PC-3 (cell line): ENCODE data around the gene APLP1. TPM values are rescaled to one million over a fixed set of nuclear protein-coding genes. Genes with fewer than 3 reads are reported as not detected.

Experiments
- ATAC-seq: fragments of 200-7000 bp; cut with Tn5 transposase; 2 replicates; pipeline ENCODE4 v1.9.1; 2020; ENCODE audit warnings: mild to moderate bottlenecking, moderate library complexity
- BruUV-seq: library from RNA; stranded (reverse); fragments of 400-500 nt; replicated peaks from 2 replicates; lab custom pipeline; 2021; lab: Mats Ljungman, UMichigan
- CTCF ChIA-PET: fragments of 300-600 bp; sonication (Branson Sonifier 250); formaldehyde crosslinking; loops from one replicate; lab custom pipeline; 2022; ENCODE audit warnings: antibody characterized with exemption; lab: Charles Lee
- POLR2A ChIA-PET: fragments of 300-600 bp; sonication (Branson Sonifier 250); formaldehyde crosslinking; loops from one replicate; lab custom pipeline; 2022; ENCODE audit warnings: antibody characterized with exemption; ENCODE audit not compliant: unreplicated experiment; lab: Charles Lee
- DNase-seq: peaks from one replicate; pipeline ENCODE4 v3.0.0-alpha.2; 2015
- H2AFZ ChIP-seq: fragments of 300-600 bp; sonication (generic); 2 replicates; pipeline ENCODE4 v1.6.0; 2016; ENCODE audit warnings: antibody characterized with exemption, low read length
- H3F3A ChIP-seq: fragments of 300-600 bp; sonication (generic); one replicate; pipeline ENCODE4 v1.6.0; 2017; ENCODE audit warnings: antibody characterized with exemption, low read length, control low read depth, mild to moderate bottlenecking; ENCODE audit not compliant: unreplicated experiment
- H3K27ac ChIP-seq: fragments of 300-600 bp; sonication (generic); 2 replicates; pipeline ENCODE4 v1.5.1; 2016; ENCODE audit warnings: mild to moderate bottlenecking, low read length
- H3K27me3 ChIP-seq: fragments of 300-600 bp; sonication (generic); 2 replicates; pipeline ENCODE4 v1.6.1; 2016; ENCODE audit warnings: low read length, mixed read lengths
- H3K36me3 ChIP-seq: fragments of 300-600 bp; sonication (generic); 2 replicates; pipeline ENCODE4 v1.6.1; 2016; ENCODE audit warnings: low read depth, mixed run types, low read length, mixed read lengths
- H3K4me1 ChIP-seq: fragments of 300-600 bp; sonication (generic); 2 replicates; pipeline ENCODE4 v1.5.1; 2016; ENCODE audit warnings: low read length; ENCODE audit not compliant: insufficient read depth
- H3K4me2 ChIP-seq: fragments of 300-600 bp; sonication (generic); 2 replicates; pipeline ENCODE4 v1.6.0; 2016; ENCODE audit warnings: low read length
- H3K4me3 ChIP-seq: fragments of 300-600 bp; sonication (generic); 2 replicates; pipeline ENCODE4 v1.5.1; 2016; ENCODE audit warnings: mild to moderate bottlenecking, low read length, mixed read lengths
- H3K79me2 ChIP-seq: fragments of 300-600 bp; sonication (generic); 2 replicates; pipeline ENCODE4 v1.6.1; 2017; ENCODE audit warnings: low read length, mixed read lengths
- H3K9ac ChIP-seq: fragments of 300-600 bp; sonication (generic); 2 replicates; pipeline ENCODE4 v1.6.0; 2016; ENCODE audit warnings: mild to moderate bottlenecking, low read length
- H3K9me2 ChIP-seq: fragments of 300-600 bp; sonication (generic); replicated peaks from 2 replicates; pipeline ENCODE4 v1.6.1; 2016; ENCODE audit warnings: mixed run types, low read length, mixed read lengths
- H3K9me3 ChIP-seq: fragments of 300-600 bp; sonication (generic); 2 replicates; pipeline ENCODE4 v1.6.1; 2016; ENCODE audit warnings: low read length, mixed read lengths
- H4K20me1 ChIP-seq: fragments of 300-600 bp; sonication (generic); 2 replicates; pipeline ENCODE4 v1.6.1; 2016; ENCODE audit warnings: low read length, mixed read lengths
- EZH2 ChIP-seq: fragments of 300-600 bp; sonication (generic); IDR thresholded peaks from one replicate; pipeline ENCODE4 v1.6.1; 2017; ENCODE audit warnings: antibody characterized with exemption, mild to moderate bottlenecking, low read length; ENCODE audit not compliant: unreplicated experiment
- EZH2phosphoT487 ChIP-seq: fragments of 300-600 bp; sonication (generic); IDR thresholded peaks from 2 replicates; pipeline ENCODE4 v1.6.1; 2018; ENCODE audit warnings: mild to moderate bottlenecking, antibody characterized with exemption, low read length, borderline replicate concordance
- intact Hi-C: fragments of 100-400 bp; cut with micrococcal nuclease; formaldehyde crosslinking; loops from 2 replicates; pipeline ENCODE4 v1.9.0; 2023
- total RNA-seq: library from RNA; depleted of rRNA; stranded (reverse); fragments of >200 nt; gene quantifications from 2 replicates; pipeline ENCODE4 v1.2.3, GENCODE V29; 2014
- TF ChIP-seq, protein P1 (sequence below): fragments of 300-600 bp; sonication (generic); conservative IDR thresholded peaks from 2 replicates; pipeline ENCODE4 v1.5.1; 2017; ENCODE audit warnings: antibody characterized with exemption, low read depth, mild to moderate bottlenecking, low read length

Gene APLP1
- total RNA-seq, 1 experiment from 2014 or later = 21.1 TPM

DNA sequence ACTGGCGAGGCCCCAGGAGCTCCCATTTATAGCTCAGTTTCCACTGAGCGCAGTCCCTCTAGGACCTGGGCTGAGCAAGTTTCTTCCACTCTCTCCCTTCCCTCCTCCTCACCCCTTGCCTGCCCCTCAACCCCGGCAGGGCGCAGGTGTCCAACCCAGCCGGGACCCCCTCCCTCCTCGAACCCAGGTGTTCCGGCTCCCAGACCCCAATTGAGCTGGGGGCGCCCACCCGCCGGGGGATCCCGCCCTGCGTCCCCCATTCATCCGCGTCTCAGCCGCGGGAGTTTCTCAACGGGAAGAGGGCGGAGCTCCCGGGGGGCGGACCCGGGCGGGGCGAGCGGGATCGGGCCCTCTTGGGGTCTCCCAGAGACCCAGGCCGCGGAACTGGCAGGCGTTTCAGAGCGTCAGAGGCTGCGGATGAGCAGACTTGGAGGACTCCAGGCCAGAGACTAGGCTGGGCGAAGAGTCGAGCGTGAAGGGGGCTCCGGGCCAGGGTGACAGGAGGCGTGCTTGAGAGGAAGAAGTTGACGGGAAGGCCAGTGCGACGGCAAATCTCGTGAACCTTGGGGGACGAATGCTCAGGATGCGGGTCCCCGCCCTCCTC, 11.7 kb upstream of the APLP1 start, which contains the start of gene KIRREL2:
KIRREL2 (plus strand) TSS at position 366 of the 604 bp plus-strand sequence; CDS start at position 575, 209 bp downstream.
- TF ChIP-seq EZH2 (no peak), EZH2phosphoT487 (no peak)
- TF ChIP-seq, protein P1, sequence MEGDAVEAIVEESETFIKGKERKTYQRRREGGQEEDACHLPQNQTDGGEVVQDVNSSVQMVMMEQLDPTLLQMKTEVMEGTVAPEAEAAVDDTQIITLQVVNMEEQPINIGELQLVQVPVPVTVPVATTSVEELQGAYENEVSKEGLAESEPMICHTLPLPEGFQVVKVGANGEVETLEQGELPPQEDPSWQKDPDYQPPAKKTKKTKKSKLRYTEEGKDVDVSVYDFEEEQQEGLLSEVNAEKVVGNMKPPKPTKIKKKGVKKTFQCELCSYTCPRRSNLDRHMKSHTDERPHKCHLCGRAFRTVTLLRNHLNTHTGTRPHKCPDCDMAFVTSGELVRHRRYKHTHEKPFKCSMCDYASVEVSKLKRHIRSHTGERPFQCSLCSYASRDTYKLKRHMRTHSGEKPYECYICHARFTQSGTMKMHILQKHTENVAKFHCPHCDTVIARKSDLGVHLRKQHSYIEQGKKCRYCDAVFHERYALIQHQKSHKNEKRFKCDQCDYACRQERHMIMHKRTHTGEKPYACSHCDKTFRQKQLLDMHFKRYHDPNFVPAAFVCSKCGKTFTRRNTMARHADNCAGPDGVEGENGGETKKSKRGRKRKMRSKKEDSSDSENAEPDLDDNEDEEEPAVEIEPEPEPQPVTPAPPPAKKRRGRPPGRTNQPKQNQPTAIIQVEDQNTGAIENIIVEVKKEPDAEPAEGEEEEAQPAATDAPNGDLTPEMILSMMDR = no peak
- H3K9me3 ChIP-seq = no peaks in the 10 kb centered on the region
- H3K4me3 ChIP-seq = no peak within 1 kb of the TSS
- no peaks in the 10 kb centered on the region for H4K20me1 ChIP-seq
- no peak within 1 kb of the TSS for H3K4me2 ChIP-seq
- H3K9ac ChIP-seq = no peak within 1 kb of the TSS
- ATAC-seq = no peak
- no peaks in the 10 kb centered on the region for H3K36me3 ChIP-seq
- ChIA-PET CTCF (no interaction called here), POLR2A (no interaction called here)
- no peak for DNase-seq
- peaks cover 15% of the 10 kb centered on the region for H3K27me3 ChIP-seq
- no peaks in the 10 kb centered on the region for H3K79me2 ChIP-seq
- H2AFZ ChIP-seq = no peak within 1 kb of the TSS
- no peak within 1 kb of the TSS for H3K27ac ChIP-seq
- no TSS peak for BruUV-seq
- H3F3A ChIP-seq = no peaks in the 10 kb centered on the region
- no peaks in the 10 kb centered on the region for H3K4me1 ChIP-seq
- intact Hi-C loops = no loop called here
- no peaks in the 10 kb centered on the region for H3K9me2 ChIP-seq

DNA sequence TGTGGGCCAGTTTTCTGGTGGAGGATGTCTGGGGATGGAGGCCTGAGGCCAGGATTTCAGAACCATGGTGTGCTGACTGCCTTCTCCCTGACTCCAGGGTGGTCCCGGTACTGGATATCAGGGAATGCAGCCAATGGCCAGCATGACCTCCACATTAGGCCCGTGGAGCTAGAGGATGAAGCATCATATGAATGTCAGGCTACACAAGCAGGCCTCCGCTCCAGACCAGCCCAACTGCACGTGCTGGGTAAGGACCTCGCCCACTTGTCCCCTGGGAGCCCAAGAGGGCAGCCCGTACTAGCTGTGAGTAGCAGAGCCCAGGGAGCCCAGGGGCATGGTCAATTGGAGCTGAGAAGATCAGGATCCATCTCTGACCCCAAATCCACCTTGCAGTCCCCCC, 10.1 kb upstream of the APLP1 start:
- H3K27ac ChIP-seq = no peak overlapping the region
- no peaks in the 10 kb centered on the region for H3F3A ChIP-seq
- CTCF ChIA-PET = no interaction called here
- H3K4me2 ChIP-seq = no peak overlapping the region
- H2AFZ ChIP-seq = no peak overlapping the region
- intact Hi-C loops = no loop called here
- H3K79me2 ChIP-seq = no peaks in the 10 kb centered on the region
- no peaks in the 10 kb centered on the region for H3K4me1 ChIP-seq
- DNase-seq (no peak), ATAC-seq (no peak)
- TF ChIP-seq EZH2 (no peak), EZH2phosphoT487 (no peak)
- TF ChIP-seq, protein P1 = no peak
- H3K36me3 ChIP-seq = no peaks in the 10 kb centered on the region
- H4K20me1 ChIP-seq = no peaks in the 10 kb centered on the region
- no peak overlapping the region for H3K9ac ChIP-seq
- no peak overlapping the region for H3K4me3 ChIP-seq
- H3K27me3 ChIP-seq = peaks cover 15% of the 10 kb centered on the region
- H3K9me3 ChIP-seq = no peaks in the 10 kb centered on the region
- H3K9me2 ChIP-seq = no peaks in the 10 kb centered on the region
- POLR2A ChIA-PET = no interaction called here
- BruUV-seq = no TSS peak

DNA sequence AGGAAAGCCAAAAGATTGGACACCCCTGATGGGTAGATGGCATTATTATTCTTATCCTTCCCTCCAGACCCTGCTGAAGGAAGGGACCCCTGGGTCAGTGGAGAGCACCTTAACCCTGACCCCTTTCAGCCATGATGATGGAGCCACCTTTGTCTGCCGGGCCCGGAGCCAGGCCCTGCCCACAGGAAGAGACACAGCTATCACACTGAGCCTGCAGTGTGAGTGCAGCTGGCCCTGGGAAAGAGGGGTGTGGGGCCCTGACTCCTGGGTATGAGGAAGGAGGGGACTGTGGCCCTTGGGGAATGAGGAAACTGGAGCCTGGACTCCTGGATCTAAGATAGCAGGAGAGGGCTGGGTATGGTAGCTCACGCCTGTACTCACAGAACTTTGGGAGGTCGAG, 9.0 kb upstream of the APLP1 start:
- no peak overlapping the region for H3K27ac ChIP-seq
- no peak overlapping the region for H3K9ac ChIP-seq
- ChIA-PET CTCF (no interaction called here), POLR2A (no interaction called here)
- no peaks in the 10 kb centered on the region for H3K9me2 ChIP-seq
- no peak overlapping the region for H3K4me3 ChIP-seq
- no peaks in the 10 kb centered on the region for H3K9me3 ChIP-seq
- no peaks in the 10 kb centered on the region for H3K4me1 ChIP-seq
- H3K79me2 ChIP-seq = no peaks in the 10 kb centered on the region
- H2AFZ ChIP-seq = no peak overlapping the region
- TF ChIP-seq EZH2phosphoT487 = no peak
- TF ChIP-seq, protein P1 = no peak
- no peak for TF ChIP-seq EZH2
- DNase-seq (no peak), ATAC-seq (no peak)
- no peak overlapping the region for H3K4me2 ChIP-seq
- peaks cover 15% of the 10 kb centered on the region for H3K27me3 ChIP-seq
- no TSS peak for BruUV-seq
- H4K20me1 ChIP-seq = no peaks in the 10 kb centered on the region
- no peaks in the 10 kb centered on the region for H3F3A ChIP-seq
- H3K36me3 ChIP-seq = no peaks in the 10 kb centered on the region
- intact Hi-C loops = no loop called here
